ENCODE results near the gene MTF1.
"Not testable (repeated sequence)": the region's sequence is repeated elsewhere in the genome, so short reads cannot be mapped to it uniquely, and the experiment has no call there.

MTF1 gene

GRCh38 chr1:37794372-37795339 lies 64.7 kb downstream of the MTF1 start:
- ChIA-PET POLR2A (ENCODE audit: low non-redundant PET) (no interaction called here), CTCF (interaction anchor here (1.0 kb wide), 1 partner anchor 104 kb away, joined by 3 read pairs; a partner anchor contains a TSS)
- DNase-seq (ENCODE audit: low spot score), result no peak
- H3K27ac ChIP-seq, result no peak overlapping the region
- TF ChIP-seq CTCF (conservative IDR thresholded peaks at IDR 0.05; ENCODE audit: low read depth), result no peak

- CTCF ChIA-PET, result interaction anchor here (1.0 kb wide), 1 partner anchor 103 kb away, joined by 3 read pairs; a partner anchor contains a TSS
- no peak within 1 kb of the TSS; the same call in 1 of the 2 replicates for H3K27ac ChIP-seq
- no peak for TF ChIP-seq CTCF (conservative IDR thresholded peaks at IDR 0.05; ENCODE audit: low read depth)
- DNase-seq (ENCODE audit: low spot score), result peak; percentile 53
- POLR2A ChIA-PET (ENCODE audit: low non-redundant PET), result no interaction called here
Observed at GRCh38 chr1:37793773-37794371, 65.5 kb downstream of the MTF1 start, which contains the start of gene MANEAL. TSS of gene MANEAL (plus strand) at chr1:37793847. CDS start at chr1:37794183, 336 bp downstream.

- H3K27ac ChIP-seq, result no peak overlapping the region; the same call in 1 of the 2 replicates
- TF ChIP-seq CTCF (conservative IDR thresholded peaks at IDR 0.05; ENCODE audit: low read depth), result no peak
- no peak for DNase-seq (ENCODE audit: low spot score)
- CTCF ChIA-PET, result no interaction called here
- POLR2A ChIA-PET (ENCODE audit: low non-redundant PET), result no interaction called here
Observed at GRCh38 chr1:37792943-37793686, 66.3 kb downstream of the MTF1 start.

GRCh38 chr1:37782491-37782890 lies 76.9 kb downstream of the MTF1 start:
- POLR2A ChIA-PET (ENCODE audit: low non-redundant PET), result no interaction called here
- CTCF ChIA-PET, result no interaction called here

GRCh38 chr1:37778654-37779053 lies 80.7 kb downstream of the MTF1 start:
- CTCF ChIA-PET, result no interaction called here
- DNase-seq (ENCODE audit: low spot score), result no peak
- no peak for TF ChIP-seq CTCF (conservative IDR thresholded peaks at IDR 0.05; ENCODE audit: low read depth)
- H3K27ac ChIP-seq, result no peak overlapping the region
- POLR2A ChIA-PET (ENCODE audit: low non-redundant PET), result no interaction called here

More at GRCh38 chr1:37782491-37782890, 76.9 kb downstream of the MTF1 start:
- no peak for DNase-seq (ENCODE audit: low spot score)
- H3K27ac ChIP-seq, result no peak overlapping the region
- TF ChIP-seq CTCF (conservative IDR thresholded peaks at IDR 0.05; ENCODE audit: low read depth), result no peak

GRCh38 chr1:37776946-37777516 lies 82.4 kb downstream of the MTF1 start:
- ChIA-PET CTCF (interaction anchor here (0.7 kb wide), 1 partner anchor 14 kb away, joined by 3 read pairs; no protein-coding TSS in a partner anchor), POLR2A (ENCODE audit: low non-redundant PET) (no interaction called here)
- no peak overlapping the region for H3K27ac ChIP-seq
- no peak for TF ChIP-seq CTCF (conservative IDR thresholded peaks at IDR 0.05; ENCODE audit: low read depth)
- no peak for DNase-seq (ENCODE audit: low spot score)

- H3K27ac ChIP-seq; CTCF ChIA-PET; DNase-seq (ENCODE audit: low spot score); POLR2A ChIA-PET (ENCODE audit: low non-redundant PET): not testable (repeated sequence)
Observed at GRCh38 chr1:37771440-37771839, 88.0 kb downstream of the MTF1 start.

Measured in RWPE1 (cell line).